HUES64 (cell line): ENCODE measurements around the gene PLEKHG1.

ENCODE experiments used
- H3K27ac ChIP-seq: 2 replicates; pipeline ENCODE4 v1.7.0; 2013; ENCODE audit warnings: low read depth, low read length, inconsistent platforms
- H3K27me3 ChIP-seq: 2 replicates; pipeline ENCODE4 v1.6.1; 2013; ENCODE audit warnings: mild to moderate bottlenecking, low read length; ENCODE audit not compliant: insufficient read depth
- H3K36me3 ChIP-seq: 2 replicates; pipeline ENCODE4 v1.6.1; 2013; ENCODE audit warnings: mild to moderate bottlenecking, low read length; ENCODE audit not compliant: insufficient read depth
- H3K4me1 ChIP-seq: 2 replicates; pipeline ENCODE4 v1.6.1; 2013; ENCODE audit warnings: mild to moderate bottlenecking, low read length, moderate library complexity; ENCODE audit not compliant: insufficient read depth
- H3K4me3 ChIP-seq: 2 replicates; pipeline ENCODE4 v1.5.1; 2013; ENCODE audit warnings: mild to moderate bottlenecking, low read length, moderate library complexity
- H3K9ac ChIP-seq: 2 replicates; pipeline ENCODE4 v1.6.1; 2013; ENCODE audit warnings: mild to moderate bottlenecking, low read depth, low read length
- H3K9me3 ChIP-seq: 2 replicates; pipeline ENCODE4 v1.6.1; 2013; ENCODE audit warnings: low read depth, low read length; ENCODE audit not compliant: insufficient read depth
- WGBS: fragments of 150-250, 120-280 bp; methylation state at CpG from one replicate; pipeline ENCODE4 v1.1.7; 2013; ENCODE audit warnings: missing lambda C conversion rate; 5-methylcytosine and 5-hydroxymethylcytosine counted together

The PLEKHG1 gene

DNA sequence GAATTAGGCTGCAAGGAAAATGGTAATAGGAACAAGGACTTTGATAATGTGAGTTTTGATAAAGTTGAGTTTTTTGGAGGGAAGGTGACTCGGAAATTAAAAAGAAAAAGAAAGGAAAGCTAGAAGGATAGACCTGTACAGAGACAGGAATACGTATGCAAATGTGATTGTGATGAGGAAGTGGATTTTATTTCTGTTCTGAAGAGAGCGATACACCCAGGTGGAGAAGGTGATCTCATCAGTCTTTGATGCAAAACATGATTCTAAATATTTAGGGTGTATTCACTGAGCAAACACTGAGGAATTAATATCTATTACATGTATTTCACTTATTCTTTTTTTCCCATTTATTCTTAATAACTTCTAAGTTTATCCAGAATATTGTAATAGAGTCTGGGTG is 9.2 kb upstream of the PLEKHG1 start:
- H3K36me3 ChIP-seq, result no peaks in the 10 kb centered on the region
- H3K4me1 ChIP-seq, result no peaks in the 10 kb centered on the region
- H3K27me3 ChIP-seq, result peaks cover 6% of the 10 kb centered on the region; the same call in 1 of the 2 replicates
- H3K9ac ChIP-seq, result no peak overlapping the region
- H3K4me3 ChIP-seq, result no peak overlapping the region
- H3K27ac ChIP-seq, result no peak overlapping the region
- 93% methylated on average over 3 of the region's 3 CpGs for WGBS
- no peaks in the 10 kb centered on the region for H3K9me3 ChIP-seq

- Histone ChIP-seq H3K4me3 (no peak overlapping the region), H3K27me3 (peaks cover 24% of the 10 kb centered on the region), H3K4me1 (no peaks in the 10 kb centered on the region), H3K27ac (no peak overlapping the region), H3K9ac (no peak overlapping the region), H3K9me3 (no peaks in the 10 kb centered on the region), H3K36me3 (no peaks in the 10 kb centered on the region)
- 97% methylated on average over 4 of the region's 5 CpGs for WGBS
Measured at GRCh38 chr6:150592377-150592995, 7.2 kb upstream of the PLEKHG1 start.

DNA sequence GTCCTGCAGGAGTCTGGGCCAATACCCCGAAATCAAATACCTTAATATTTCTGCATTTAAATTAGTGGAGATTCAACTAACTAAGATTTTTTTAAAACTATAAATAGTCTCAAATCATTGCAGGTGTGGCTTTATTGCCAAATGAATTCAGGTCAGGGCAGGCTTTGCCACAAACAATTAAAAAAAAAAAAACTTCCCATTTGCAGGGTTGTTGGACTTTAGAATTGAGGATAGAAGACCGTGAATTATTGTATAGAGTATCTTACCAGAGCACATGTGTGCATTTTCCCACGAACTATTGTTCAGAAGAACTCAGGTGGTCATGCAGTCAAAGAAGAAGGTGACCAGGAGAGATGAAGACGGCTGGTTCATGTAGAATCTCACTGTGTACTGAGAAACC is 6.6 kb upstream of the PLEKHG1 start:
- Histone ChIP-seq H3K9me3 (no peaks in the 10 kb centered on the region), H3K27ac (no peak overlapping the region), H3K4me1 (no peaks in the 10 kb centered on the region), H3K36me3 (no peaks in the 10 kb centered on the region), H3K27me3 (peaks cover 30% of the 10 kb centered on the region), H3K9ac (no peak overlapping the region), H3K4me3 (no peak overlapping the region)
- WGBS, result 91% methylated on average over 3 of the region's 4 CpGs

GRCh38 chr6:150596439-150596838 is 3.2 kb upstream of the PLEKHG1 start:
- Histone ChIP-seq H3K27me3 (peaks cover 59% of the 10 kb centered on the region), H3K9ac (no peak overlapping the region), H3K9me3 (no peaks in the 10 kb centered on the region), H3K27ac (no peak overlapping the region), H3K36me3 (no peaks in the 10 kb centered on the region), H3K4me1 (no peaks in the 10 kb centered on the region), H3K4me3 (no peak overlapping the region)
- WGBS, result 97% methylated on average over 7 of the region's 7 CpGs

GRCh38 chr6:150598401-150598800 is 1.3 kb upstream of the PLEKHG1 start:
- peaks cover 77% of the 10 kb centered on the region for H3K27me3 ChIP-seq
- no peak overlapping the region for H3K9ac ChIP-seq
- no peaks in the 10 kb centered on the region for H3K36me3 ChIP-seq
- no peaks in the 10 kb centered on the region for H3K9me3 ChIP-seq
- no peak overlapping the region for H3K4me3 ChIP-seq
- H3K4me1 ChIP-seq, result no peaks in the 10 kb centered on the region
- WGBS, result 92% methylated on average over 3 of the region's 4 CpGs
- H3K27ac ChIP-seq, result no peak overlapping the region

DNA sequence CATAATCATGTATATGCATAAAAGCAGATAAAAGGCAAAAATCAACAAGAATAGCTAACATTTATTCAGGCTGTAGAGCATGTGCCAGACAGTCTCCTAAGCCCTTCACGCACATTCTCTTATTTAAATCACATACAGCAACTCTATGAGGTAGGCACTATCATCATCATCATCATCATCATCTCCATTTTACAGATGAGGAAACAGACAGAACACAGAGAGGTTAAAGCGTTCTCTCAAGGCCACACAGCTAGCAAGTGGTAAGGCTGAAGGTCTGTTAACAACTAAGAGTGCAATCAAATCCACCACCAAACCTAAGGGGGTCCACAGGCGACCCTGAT is 857 bp upstream of the PLEKHG1 start:
- Histone ChIP-seq H3K4me3 (no peak overlapping the region), H3K27me3 (peaks cover 81% of the 10 kb centered on the region), H3K9ac (no peak overlapping the region), H3K4me1 (no peaks in the 10 kb centered on the region), H3K27ac (no peak overlapping the region), H3K9me3 (no peaks in the 10 kb centered on the region), H3K36me3 (no peaks in the 10 kb centered on the region)
- 82% methylated on average over 3 of the region's 3 CpGs for WGBS

DNA sequence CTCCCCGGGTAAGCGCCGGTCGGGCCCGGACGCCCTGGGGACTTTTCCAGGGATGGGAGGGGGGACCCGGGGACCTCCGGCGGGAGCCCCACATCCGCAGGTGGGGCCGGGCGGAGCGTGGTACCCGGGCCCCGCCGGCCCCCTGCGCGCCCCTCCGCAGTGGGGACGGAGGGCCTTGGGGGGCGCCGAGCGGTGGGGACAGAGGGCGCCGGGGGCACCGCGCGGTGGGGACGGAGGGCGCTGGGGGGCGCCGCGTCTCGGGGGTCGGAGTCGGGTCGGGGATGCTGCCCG is 270 bp downstream of the PLEKHG1 start:
- no peaks in the 10 kb centered on the region for H3K4me1 ChIP-seq
- H3K9me3 ChIP-seq, result no peaks in the 10 kb centered on the region
- no peak overlapping the region for H3K27ac ChIP-seq
- H3K4me3 ChIP-seq, result peak overlapping the region; percentile 65
- H3K27me3 ChIP-seq, result peaks cover 80% of the 10 kb centered on the region
- WGBS, result under 1% methylated on average over 38 of the region's 38 CpGs
- no peaks in the 10 kb centered on the region for H3K36me3 ChIP-seq
- 0 out of 2 replicates have a peak overlapping the region, but pooled peaks have one; percentile 46 for H3K9ac ChIP-seq

DNA sequence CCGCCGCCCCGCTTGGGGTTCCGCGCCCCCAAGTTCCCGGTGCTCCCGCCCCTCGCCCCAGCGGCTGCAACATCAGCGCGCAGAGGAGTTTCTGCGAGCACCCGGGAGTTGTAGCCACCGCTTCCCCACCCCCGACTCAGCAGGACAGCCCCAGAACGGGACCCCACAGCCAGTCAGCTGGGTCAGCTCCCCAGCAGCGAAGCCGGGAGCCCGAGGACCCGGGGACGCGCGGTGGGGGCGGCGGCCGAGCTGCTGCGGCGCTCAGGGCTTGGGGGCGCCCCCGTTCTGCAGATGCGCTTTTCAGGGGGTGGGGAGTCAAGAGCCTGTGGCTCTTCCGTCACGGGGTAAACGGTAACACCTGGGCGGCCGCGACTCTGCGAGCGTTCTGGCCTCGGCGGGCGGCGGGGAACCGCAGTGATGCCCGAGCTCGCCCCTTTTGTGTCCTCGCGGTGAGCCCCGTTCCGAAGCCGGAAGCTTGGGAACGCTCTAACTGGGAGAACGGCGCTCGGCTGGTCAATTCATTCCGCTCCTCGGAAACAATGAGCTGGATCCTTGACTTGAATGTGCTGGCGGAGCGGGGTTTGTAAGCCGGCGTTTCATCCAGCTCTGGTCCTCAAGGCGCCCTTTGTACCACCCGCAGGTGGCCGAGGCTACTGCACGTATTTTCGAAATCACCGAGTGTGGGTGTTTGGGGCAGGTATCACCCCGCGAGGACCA is 774 bp downstream of the PLEKHG1 start:
- Histone ChIP-seq H3K36me3 (no peaks in the 10 kb centered on the region), H3K9me3 (no peaks in the 10 kb centered on the region), H3K27me3 (peaks cover 75% of the 10 kb centered on the region), H3K4me3 (peak overlapping the region; percentile 65), H3K9ac (peak overlapping the region; percentile 46), H3K27ac (no peak overlapping the region), H3K4me1 (no peaks in the 10 kb centered on the region)
- WGBS, result under 1% methylated on average over 69 of the region's 69 CpGs

GRCh38 chr6:150601439-150601838 is 1.8 kb downstream of the PLEKHG1 start:
- H3K4me1 ChIP-seq, result no peaks in the 10 kb centered on the region
- no peaks in the 10 kb centered on the region for H3K9me3 ChIP-seq
- no peaks in the 10 kb centered on the region for H3K36me3 ChIP-seq
- no peak overlapping the region; the same call in 1 of the 2 replicates for H3K4me3 ChIP-seq
- no peak overlapping the region for H3K9ac ChIP-seq
- no peak overlapping the region for H3K27ac ChIP-seq
- peaks cover 68% of the 10 kb centered on the region for H3K27me3 ChIP-seq
- 88% methylated on average over 4 of the region's 4 CpGs for WGBS

GRCh38 chr6:150603176-150603575 is 3.5 kb downstream of the PLEKHG1 start:
- Histone ChIP-seq H3K9ac (no peak overlapping the region), H3K36me3 (no peaks in the 10 kb centered on the region), H3K27ac (no peak overlapping the region), H3K4me3 (no peak overlapping the region), H3K27me3 (peaks cover 50% of the 10 kb centered on the region), H3K9me3 (no peaks in the 10 kb centered on the region), H3K4me1 (no peaks in the 10 kb centered on the region; the same call in 1 of the 2 replicates)
- 92% methylated on average over 4 of the region's 4 CpGs for WGBS

DNA sequence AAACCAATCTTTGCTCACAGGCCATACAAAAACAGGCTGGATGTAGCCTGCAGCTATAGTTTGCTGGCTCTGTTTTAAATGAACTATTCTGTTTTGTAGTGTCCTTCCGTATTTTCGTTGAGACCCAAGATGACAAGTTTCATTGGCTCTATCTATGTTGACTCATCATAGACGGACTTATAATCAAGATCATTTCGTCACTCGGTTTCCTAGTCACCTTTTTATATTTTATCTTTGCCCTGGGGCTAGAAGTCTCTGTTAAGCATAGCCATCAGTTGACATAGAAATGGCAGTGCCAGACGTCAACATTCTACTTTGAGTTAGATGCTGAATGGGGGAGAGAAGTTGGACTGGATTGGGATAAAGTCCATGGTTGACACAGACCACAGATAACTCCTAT is 4.8 kb downstream of the PLEKHG1 start:
- H3K4me1 ChIP-seq, result no peaks in the 10 kb centered on the region; the same call in 1 of the 2 replicates
- no peak overlapping the region for H3K9ac ChIP-seq
- no peaks in the 10 kb centered on the region for H3K9me3 ChIP-seq
- H3K36me3 ChIP-seq, result no peaks in the 10 kb centered on the region
- 91% methylated on average over 6 of the region's 6 CpGs for WGBS
- peaks cover 37% of the 10 kb centered on the region for H3K27me3 ChIP-seq
- H3K27ac ChIP-seq, result no peak overlapping the region
- H3K4me3 ChIP-seq, result no peak overlapping the region
